Pancreas (tissue), 10 donors: ENCODE results near the gene BEND5. TPM values are rescaled to one million over a fixed set of nuclear protein-coding genes. Genes with fewer than 3 reads are reported as not detected.

Source experiments
- ATAC-seq, 4 donors: fragments of 200-7000 bp; cut with Tn5 transposase; one replicate each; pipeline versions ENCODE4 v1.8.0 to v1.9.1; 2020; ENCODE audit warnings: mild to moderate bottlenecking in 4 of 4, moderate library complexity in 4 of 4
- DNase-seq, 6 donors: peaks; one replicate each; pipeline ENCODE4 v3.0.0-alpha.2; 2020
- FAIRE-seq: peaks from 2 replicates; lab custom pipeline; 2012; peaks lifted over from hg19 to GRCh38; lab: Jason Lieb, UNC
- H3K27ac ChIP-seq, 4 donors: fragments of 200-600 bp; sonication (generic); 1 replicate in 3 of 4; 2 replicates in 1 of 4; pipeline versions ENCODE4 v1.5.0 to v1.8.0; 2020
- H3K27me3 ChIP-seq, 4 donors: fragments of 200-600 bp; one replicate each; pipeline ENCODE4 v1.8.0; 2021
- H3K36me3 ChIP-seq, 3 donors: fragments of 200-600 bp; sonication (generic) in 1 of 3; one replicate each; pipeline versions ENCODE4 v1.5.0 to v1.8.0; 2020 to 2021
- H3K4me1 ChIP-seq, 3 donors: fragments of 200-600 bp; one replicate each; pipeline ENCODE4 v1.8.0; 2021
- H3K4me3 ChIP-seq, 4 donors: fragments of 200-600 bp; sonication (generic) in 2 of 4; one replicate each; pipeline versions ENCODE4 v1.5.0 to v1.8.0; 2020 to 2021
- H3K9me3 ChIP-seq, 4 donors: fragments of 200-600 bp; one replicate each; pipeline ENCODE4 v1.8.0; 2021
- WGBS, 2 donors: extraction: QIAGEN DNeasy Blood & Tissue Kit; methylation state at CpG; one replicate each; pipeline ENCODE4 v1.1.7; 2013; 5-methylcytosine and 5-hydroxymethylcytosine counted together
- intact Hi-C, 3 donors: fragments of 100-400 bp; cut with DNase I; formaldehyde crosslinking; loops; one replicate each; pipeline versions ENCODE4 v1.11.1 to v1.14.2; 2022
- polyA plus RNA-seq, 2 donors: library from polyadenylated mRNA; stranded (reverse); fragments of 200-250 nt; gene quantifications; one replicate each; pipeline ENCODE4 v1.2.3, GENCODE V29; 2013
- total RNA-seq, 6 donors: library from RNA; stranded (reverse); fragmentation: NEBNext Ultra II Directional in 4 of 6; extraction: Animal tissue kit (Norgen Biotek cat#: 25700) in 4 of 6; gene quantifications; one replicate each; pipeline versions ENCODE4 v1.2.1 to v1.2.4, GENCODE V29; 2021 to 2023
- TF ChIP-seq, protein P1 (sequence below), 4 donors: fragments of 200-600 bp; sonication (generic) in 3 of 4; IDR thresholded peaks; one replicate each; pipeline versions ENCODE4 v1.5.0 to v1.8.0; 2021; ENCODE audit warnings: antibody characterized with exemption in 4 of 4
- donor health status: healthy with polysubstance abuse.
- donor health status: DM: no; HTN: no; CAD: no; lungs with moderate emphysema.
- donor health status: DM: no; HTN: no; CAD: no.
- donor health status: control.
- donor health status: control.
- donor health status: Bipolar disorder and iron deficiency.
- donor health status: DM: yes; HTN: yes; CAD: no.
- donor health status: DM: no; HTN: no; CAD: no.
- donor health status: DM: no; HTN: no; CAD: no.
- donor health status: DM: yes; HTN: yes; CAD: no.

Gene BEND5
- total and polyA plus RNA-seq, 8 donors, result 1.8 to 16.2 (median 3.9) TPM

DNA sequence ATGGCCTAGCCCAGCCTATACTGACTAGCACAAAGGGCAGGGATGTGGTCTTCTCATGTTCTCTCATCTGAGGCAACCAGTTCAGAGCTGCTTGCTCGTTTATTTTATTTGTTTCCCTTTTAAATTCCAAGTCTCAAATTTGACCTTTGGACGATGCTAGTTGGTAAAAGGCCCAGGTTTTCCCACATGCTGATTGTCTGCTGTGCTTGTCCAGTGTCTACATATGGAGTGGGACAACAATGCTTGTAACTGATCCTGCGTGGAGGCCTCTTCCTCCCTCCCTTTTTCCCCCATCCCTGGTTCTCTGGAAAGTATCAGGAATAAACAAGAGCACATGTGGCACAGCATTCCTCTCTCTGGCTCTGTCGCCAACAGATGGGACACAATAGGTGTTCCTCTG is 34.0 kb upstream of the BEND5 start:
- no peak overlapping the region for H3K4me3 ChIP-seq
- intact Hi-C loops, result no loop called here
- no peak for DNase-seq
- FAIRE-seq, result no peak
- no peak overlapping the region for H3K27ac ChIP-seq
- no peaks in the 10 kb centered on the region for H3K9me3 ChIP-seq
- H3K27me3 ChIP-seq, result no peaks in the 10 kb centered on the region
- TF ChIP-seq, protein P1, sequence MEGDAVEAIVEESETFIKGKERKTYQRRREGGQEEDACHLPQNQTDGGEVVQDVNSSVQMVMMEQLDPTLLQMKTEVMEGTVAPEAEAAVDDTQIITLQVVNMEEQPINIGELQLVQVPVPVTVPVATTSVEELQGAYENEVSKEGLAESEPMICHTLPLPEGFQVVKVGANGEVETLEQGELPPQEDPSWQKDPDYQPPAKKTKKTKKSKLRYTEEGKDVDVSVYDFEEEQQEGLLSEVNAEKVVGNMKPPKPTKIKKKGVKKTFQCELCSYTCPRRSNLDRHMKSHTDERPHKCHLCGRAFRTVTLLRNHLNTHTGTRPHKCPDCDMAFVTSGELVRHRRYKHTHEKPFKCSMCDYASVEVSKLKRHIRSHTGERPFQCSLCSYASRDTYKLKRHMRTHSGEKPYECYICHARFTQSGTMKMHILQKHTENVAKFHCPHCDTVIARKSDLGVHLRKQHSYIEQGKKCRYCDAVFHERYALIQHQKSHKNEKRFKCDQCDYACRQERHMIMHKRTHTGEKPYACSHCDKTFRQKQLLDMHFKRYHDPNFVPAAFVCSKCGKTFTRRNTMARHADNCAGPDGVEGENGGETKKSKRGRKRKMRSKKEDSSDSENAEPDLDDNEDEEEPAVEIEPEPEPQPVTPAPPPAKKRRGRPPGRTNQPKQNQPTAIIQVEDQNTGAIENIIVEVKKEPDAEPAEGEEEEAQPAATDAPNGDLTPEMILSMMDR (IDR thresholded peaks at IDR 0.05), result no peak
- 32 to 35% methylated on average over 4 of the region's 4 CpGs for WGBS, 2 donors
- H3K36me3 ChIP-seq, result no peaks in the 10 kb centered on the region
- H3K4me1 ChIP-seq, result no peaks in the 10 kb centered on the region
- ATAC-seq, result no peak

DNA sequence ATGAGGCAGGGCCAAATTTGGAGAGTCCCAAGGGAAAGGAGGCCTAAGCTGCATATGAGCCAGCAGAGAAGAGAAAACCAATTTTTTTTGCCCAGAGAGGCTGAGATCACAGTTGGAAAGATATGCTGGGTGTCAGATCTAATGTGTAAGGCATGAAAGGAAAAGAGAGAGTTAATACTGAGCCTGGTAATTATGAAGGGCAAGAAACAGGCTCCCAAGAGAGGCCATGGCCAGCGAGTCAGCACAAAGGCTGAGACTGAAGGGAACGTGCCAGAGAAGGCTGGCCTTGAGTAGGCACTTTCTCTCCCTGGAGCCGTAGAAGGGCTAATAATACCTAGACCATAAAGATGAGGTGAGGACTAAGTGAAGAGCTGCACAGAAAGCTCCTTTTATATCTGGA is 31.8 kb upstream of the BEND5 start:
- ATAC-seq, result no peak
- Histone ChIP-seq H3K4me1 (no peaks in the 10 kb centered on the region), H3K27ac (no peak overlapping the region), H3K27me3 (no peaks in the 10 kb centered on the region), H3K36me3 (no peaks in the 10 kb centered on the region), H3K4me3 (no peak overlapping the region), H3K9me3 (no peaks in the 10 kb centered on the region)
- 61 to 68% methylated on average over 3 of the region's 3 CpGs for WGBS, 2 donors
- TF ChIP-seq, protein P1 (IDR thresholded peaks at IDR 0.05), result no peak
- intact Hi-C loops, result no loop called here
- DNase-seq, result no peak
- FAIRE-seq, result no peak

DNA sequence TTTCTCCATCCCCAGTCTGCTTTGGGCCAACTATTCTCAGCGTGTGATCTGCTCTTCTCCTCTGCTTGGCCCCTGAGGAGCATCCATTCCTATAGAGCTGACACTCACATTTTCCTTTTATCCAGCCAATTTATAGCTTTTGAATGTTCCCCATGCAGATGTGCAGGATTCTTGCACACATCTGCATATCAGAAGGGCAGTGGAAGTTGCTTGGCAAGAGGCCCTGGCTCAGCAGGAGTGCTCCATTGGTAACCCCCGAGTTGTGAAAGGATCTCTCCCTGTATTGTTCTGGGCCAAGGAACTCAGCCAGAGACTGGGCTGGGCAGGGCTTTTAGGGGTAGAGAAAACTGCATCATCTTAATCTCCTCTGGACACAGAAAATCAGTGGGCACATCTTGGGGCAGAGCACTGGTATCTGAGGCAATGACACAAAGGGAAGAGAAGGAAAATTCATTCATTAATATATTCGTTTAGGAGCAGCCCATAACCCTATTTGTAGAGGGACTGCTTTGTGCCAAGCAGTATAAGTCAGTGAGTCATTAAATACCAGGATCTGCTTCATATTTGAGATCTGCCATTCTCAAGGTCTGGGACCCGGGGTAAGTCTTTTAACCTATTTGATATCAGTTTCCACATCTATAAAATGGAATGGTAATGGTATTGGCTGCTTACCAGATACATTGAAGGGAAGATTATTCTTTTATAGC is 31.0 kb upstream of the BEND5 start:
- no peaks in the 10 kb centered on the region for H3K4me1 ChIP-seq
- TF ChIP-seq, protein P1 (IDR thresholded peaks at IDR 0.05), result no peak
- H3K27me3 ChIP-seq, result no peaks in the 10 kb centered on the region
- FAIRE-seq (no peak), DNase-seq (no peak), ATAC-seq (no peak)
- no peaks in the 10 kb centered on the region for H3K36me3 ChIP-seq
- no peak overlapping the region for H3K4me3 ChIP-seq
- intact Hi-C loops, result no loop called here
- no peak overlapping the region for H3K27ac ChIP-seq
- no peaks in the 10 kb centered on the region for H3K9me3 ChIP-seq
- 39 to 40% methylated on average over 4 of the region's 4 CpGs for WGBS, 2 donors

DNA sequence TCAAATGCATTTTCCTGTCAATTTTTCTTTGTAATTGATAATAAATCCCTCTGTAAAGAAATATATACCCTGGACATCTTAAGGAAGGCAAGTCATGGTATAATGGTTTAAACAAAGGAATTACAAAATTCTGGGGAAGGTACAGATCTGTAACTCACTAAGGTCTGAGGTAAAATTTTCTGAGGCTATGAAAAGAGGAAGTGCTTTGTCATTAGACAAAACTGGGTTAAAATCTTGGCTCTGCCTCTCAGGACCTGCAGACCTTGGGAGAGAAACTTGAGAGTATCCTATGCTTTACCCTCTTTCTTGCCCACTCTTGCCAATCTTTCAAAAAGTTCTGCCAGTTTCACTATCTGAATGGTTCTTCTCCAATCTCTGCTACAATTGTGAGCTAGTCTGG is 26.8 kb upstream of the BEND5 start:
- no peaks in the 10 kb centered on the region for H3K27me3 ChIP-seq
- ATAC-seq (no peak), DNase-seq (no peak), FAIRE-seq (no peak)
- no peaks in the 10 kb centered on the region for H3K36me3 ChIP-seq
- TF ChIP-seq, protein P1 (IDR thresholded peaks at IDR 0.05), result no peak
- H3K9me3 ChIP-seq, result no peaks in the 10 kb centered on the region
- no peak overlapping the region for H3K4me3 ChIP-seq
- intact Hi-C loops, result no loop called here
- H3K27ac ChIP-seq, result no peak overlapping the region
- H3K4me1 ChIP-seq, result no peaks in the 10 kb centered on the region

DNA sequence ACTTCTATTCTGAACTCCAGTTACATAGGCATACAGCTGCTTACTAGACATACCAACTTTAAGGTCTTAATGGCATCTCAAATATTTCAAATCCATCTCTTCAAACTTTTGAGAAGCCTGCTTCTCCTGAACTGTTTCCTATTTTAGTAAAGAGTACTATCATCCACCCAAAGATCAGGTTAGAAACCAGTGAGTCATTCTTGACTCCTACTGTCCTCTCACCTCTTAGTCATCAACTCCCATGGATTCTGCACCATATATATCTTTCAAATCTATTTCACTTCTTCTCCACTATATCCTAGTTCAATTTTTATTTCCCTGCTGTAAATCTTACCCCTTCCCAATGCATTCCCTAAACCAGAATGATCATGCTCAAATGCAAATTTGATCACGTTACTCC is 18.1 kb upstream of the BEND5 start:
- intact Hi-C loops, result no loop called here
- no peak for FAIRE-seq
- 0 to 3% methylated on average over 1 of the region's 1 CpG for WGBS, 2 donors

More for the DNA sequence above, 18.1 kb upstream of the BEND5 start:
- no peaks in the 10 kb centered on the region for H3K27me3 ChIP-seq
- TF ChIP-seq, protein P1 (IDR thresholded peaks at IDR 0.05), result no peak
- H3K4me1 ChIP-seq, result no peaks in the 10 kb centered on the region
- H3K9me3 ChIP-seq, result no peaks in the 10 kb centered on the region
- no peak overlapping the region for H3K4me3 ChIP-seq
- no peak for ATAC-seq
- DNase-seq, result no peak
- no peak overlapping the region for H3K27ac ChIP-seq
- no peaks in the 10 kb centered on the region for H3K36me3 ChIP-seq
